Mesothelial cell of epicardium (in vitro differentiated cells): Measurements from ENCODE around the gene PLEKHA6. TPM values are rescaled to one million over a fixed set of nuclear protein-coding genes. Genes with fewer than 3 reads are reported as not detected.

ENCODE experiments used
- DNase-seq, 2 experiments: peaks; one replicate each; pipeline ENCODE4 v3.0.0; 2021; ENCODE audit warnings: low spot score in 2 of 2; ENCODE audit not compliant: unreplicated experiment in 2 of 2
- H3K27ac Mint-ChIP-seq: 2 replicates; pipeline ENCODE4 v1.8.0; 2021; ENCODE audit warnings: mixed read lengths
- H3K27me3 Mint-ChIP-seq: 2 replicates; pipeline ENCODE4 v1.8.0; 2021; ENCODE audit warnings: low read depth, mixed read lengths
- H3K36me3 Mint-ChIP-seq: 2 replicates; pipeline ENCODE4 v1.8.0; 2021; ENCODE audit warnings: mixed read lengths
- H3K4me1 Mint-ChIP-seq: 2 replicates; pipeline ENCODE4 v1.8.0; 2021; ENCODE audit warnings: mixed read lengths
- H3K4me3 Mint-ChIP-seq: 2 replicates; pipeline ENCODE4 v1.8.0; 2021; ENCODE audit warnings: mild to moderate bottlenecking, moderate library complexity, mixed read lengths
- H3K9me3 Mint-ChIP-seq: 2 replicates; pipeline ENCODE4 v1.8.0; 2021; ENCODE audit warnings: mixed read lengths
- total RNA-seq: library from RNA; stranded (reverse); gene quantifications from 3 replicates; pipeline ENCODE4 v1.2.1, GENCODE V29; 2021
- TF ChIP-seq, protein P1 (sequence below): fragments of 200-600 bp; sonication (generic); IDR thresholded peaks from one replicate; pipeline ENCODE4 v1.5.0; 2021; ENCODE audit warnings: antibody characterized with exemption; ENCODE audit not compliant: unreplicated experiment

PLEKHA6 gene
- total RNA-seq, 1 donor from 2014 or later: 29.7 TPM

DNA sequence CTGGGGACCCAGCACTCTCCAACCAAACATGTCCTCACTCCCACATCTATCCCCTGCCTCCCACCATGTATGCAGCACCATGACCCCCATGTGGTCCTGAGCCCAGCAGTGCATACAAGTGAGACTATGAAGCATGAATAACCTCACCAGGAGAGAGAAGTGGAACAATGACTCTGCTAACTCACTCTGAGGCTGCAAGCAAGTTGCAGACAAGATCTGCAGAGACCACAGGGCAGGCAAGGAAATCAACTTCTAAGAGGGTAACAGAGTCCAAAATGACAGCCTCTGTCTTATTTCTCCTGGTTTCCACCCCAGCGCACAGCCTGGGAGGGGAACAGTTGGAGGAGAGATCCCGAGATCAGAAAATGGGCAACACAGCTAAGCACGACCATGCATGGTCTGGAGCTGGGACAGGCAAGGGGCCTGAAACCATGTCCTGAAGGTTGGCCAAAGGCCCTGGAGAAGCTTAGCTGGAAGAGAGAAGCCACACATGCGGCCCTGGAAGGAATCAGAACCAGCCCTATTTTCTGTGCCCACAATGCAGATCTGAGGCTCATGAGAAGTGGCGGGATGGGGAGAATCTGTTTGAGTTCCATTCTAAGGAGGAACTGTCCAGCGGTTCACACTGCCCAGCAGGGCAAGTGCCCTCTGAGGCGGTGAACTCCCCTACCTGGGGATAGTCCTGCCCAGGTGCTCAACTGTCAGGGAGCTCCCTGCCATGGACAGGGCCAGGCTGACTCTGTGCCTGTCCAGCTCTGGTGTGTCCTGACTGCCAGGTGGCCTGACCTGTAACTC, 181.0 kb downstream of the PLEKHA6 start:
- H3K27me3 Mint-ChIP-seq: peaks cover 7% of the 10 kb centered on the region
- no peak overlapping the region for H3K27ac Mint-ChIP-seq
- no peaks in the 10 kb centered on the region for H3K36me3 Mint-ChIP-seq
- no peaks in the 10 kb centered on the region for H3K9me3 Mint-ChIP-seq
- TF ChIP-seq, protein P1, sequence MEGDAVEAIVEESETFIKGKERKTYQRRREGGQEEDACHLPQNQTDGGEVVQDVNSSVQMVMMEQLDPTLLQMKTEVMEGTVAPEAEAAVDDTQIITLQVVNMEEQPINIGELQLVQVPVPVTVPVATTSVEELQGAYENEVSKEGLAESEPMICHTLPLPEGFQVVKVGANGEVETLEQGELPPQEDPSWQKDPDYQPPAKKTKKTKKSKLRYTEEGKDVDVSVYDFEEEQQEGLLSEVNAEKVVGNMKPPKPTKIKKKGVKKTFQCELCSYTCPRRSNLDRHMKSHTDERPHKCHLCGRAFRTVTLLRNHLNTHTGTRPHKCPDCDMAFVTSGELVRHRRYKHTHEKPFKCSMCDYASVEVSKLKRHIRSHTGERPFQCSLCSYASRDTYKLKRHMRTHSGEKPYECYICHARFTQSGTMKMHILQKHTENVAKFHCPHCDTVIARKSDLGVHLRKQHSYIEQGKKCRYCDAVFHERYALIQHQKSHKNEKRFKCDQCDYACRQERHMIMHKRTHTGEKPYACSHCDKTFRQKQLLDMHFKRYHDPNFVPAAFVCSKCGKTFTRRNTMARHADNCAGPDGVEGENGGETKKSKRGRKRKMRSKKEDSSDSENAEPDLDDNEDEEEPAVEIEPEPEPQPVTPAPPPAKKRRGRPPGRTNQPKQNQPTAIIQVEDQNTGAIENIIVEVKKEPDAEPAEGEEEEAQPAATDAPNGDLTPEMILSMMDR: no peak
- no peak for DNase-seq
- H3K4me3 Mint-ChIP-seq: no peak overlapping the region
- H3K4me1 Mint-ChIP-seq: no peaks in the 10 kb centered on the region

DNA sequence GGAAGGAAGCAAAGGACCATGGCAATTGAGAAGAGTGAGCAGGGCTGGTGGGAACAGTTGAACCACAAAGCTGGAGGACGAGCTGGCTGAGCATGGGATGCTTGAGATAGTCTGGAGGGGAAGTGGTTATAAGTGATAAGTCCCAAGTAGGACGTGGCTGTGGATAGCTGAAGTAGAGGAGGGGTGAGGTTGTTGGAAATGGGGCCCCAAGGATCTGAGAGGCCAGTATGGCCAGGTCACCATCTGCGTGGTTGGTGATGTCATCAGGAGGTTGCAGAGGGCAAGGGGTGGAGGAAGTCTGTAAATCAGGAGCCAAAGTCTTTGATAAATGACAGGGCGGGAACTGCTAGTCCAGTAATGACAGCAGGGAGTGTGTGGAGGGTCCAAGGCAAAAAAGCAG, 182.6 kb downstream of the PLEKHA6 start:
- TF ChIP-seq, protein P1: no peak
- Mint-ChIP-seq H3K9me3 (no peaks in the 10 kb centered on the region), H3K4me1 (peaks cover 4% of the 10 kb centered on the region), H3K36me3 (no peaks in the 10 kb centered on the region), H3K27ac (no peak overlapping the region), H3K4me3 (no peak overlapping the region), H3K27me3 (peaks cover 7% of the 10 kb centered on the region)
- no peak for DNase-seq

DNA sequence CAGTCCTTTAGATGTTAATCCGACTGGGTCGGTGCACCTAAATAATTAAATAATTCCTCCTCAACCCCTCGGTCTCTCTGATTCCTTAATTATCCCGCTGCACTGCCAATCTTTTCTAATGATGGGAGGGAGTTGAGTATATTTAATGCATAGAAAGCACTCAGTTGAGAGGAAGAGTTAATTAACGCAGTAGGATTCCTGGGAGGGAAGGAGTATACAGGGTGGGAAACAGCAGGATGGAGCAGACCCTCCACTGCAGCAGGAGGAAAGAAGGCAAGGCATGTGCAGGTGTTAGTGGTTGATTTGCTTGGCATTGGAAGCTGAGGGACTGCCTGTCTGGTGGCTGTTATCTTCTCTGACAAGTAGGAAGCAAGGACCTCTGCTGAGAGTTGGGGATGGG, 183.7 kb downstream of the PLEKHA6 start:
- Mint-ChIP-seq H3K36me3 (no peaks in the 10 kb centered on the region), H3K4me1 (peaks cover 7% of the 10 kb centered on the region), H3K27me3 (peaks cover 7% of the 10 kb centered on the region), H3K27ac (no peak overlapping the region), H3K4me3 (no peak overlapping the region), H3K9me3 (peaks cover 3% of the 10 kb centered on the region)
- no peak for DNase-seq
- TF ChIP-seq, protein P1: no peak

DNA sequence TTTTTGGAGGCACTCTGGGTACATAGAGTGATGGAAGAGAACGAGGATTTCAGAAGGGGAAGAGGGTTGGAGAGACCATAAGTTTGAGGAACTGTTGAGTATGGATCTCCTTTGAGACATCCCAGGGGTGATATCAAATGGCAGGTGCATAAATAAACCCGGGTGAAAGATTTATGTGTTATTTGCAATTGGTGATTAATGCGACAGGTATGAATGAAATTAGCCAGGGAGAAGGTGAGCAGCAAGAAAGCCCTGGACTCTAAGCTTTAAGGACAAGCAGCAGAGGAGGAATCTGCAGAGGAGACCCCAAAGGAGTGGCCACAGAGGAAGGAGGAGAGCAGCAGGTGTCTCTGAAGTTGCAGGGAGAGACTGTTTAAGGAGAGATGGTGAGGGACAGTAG, 184.8 kb downstream of the PLEKHA6 start:
- H3K27ac Mint-ChIP-seq: no peak overlapping the region
- peaks cover 7% of the 10 kb centered on the region for H3K4me1 Mint-ChIP-seq
- peaks cover 10% of the 10 kb centered on the region for H3K9me3 Mint-ChIP-seq
- no peak overlapping the region for H3K4me3 Mint-ChIP-seq
- H3K27me3 Mint-ChIP-seq: peaks cover 7% of the 10 kb centered on the region
- no peaks in the 10 kb centered on the region for H3K36me3 Mint-ChIP-seq
- DNase-seq: no peak
- TF ChIP-seq, protein P1: no peak

DNA sequence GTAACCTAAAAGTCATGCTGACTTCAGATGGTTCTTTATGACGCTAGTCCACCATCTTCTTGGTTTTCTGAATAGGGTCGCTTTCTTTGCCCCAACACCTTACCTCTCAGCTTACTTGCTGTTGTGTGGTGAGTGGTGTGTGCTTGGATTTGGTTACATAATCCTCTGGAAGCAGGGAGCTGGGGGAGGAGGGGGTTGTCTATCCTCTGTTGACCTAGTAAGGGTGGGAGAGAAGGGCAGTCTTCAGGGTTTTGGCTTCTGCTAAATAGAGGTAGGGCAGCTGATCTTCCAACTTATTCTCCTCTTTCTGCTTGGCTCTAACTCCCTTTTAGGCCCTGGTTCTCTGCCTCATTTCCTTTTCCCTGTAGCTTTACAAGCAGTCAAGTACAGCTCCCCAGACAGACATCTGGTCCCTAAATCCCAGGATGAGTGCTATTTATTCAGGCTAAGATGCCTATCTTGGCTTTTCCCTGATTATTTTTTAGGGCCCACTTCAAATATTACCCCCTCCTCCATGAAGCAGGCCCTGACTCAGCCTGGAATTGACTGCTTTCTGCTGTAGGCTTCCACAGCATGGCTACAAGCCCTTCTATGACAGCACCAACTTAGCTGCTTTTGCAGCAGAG, 187.2 kb downstream of the PLEKHA6 start:
- no peak for DNase-seq
- no peak overlapping the region for H3K4me3 Mint-ChIP-seq
- no peaks in the 10 kb centered on the region for H3K36me3 Mint-ChIP-seq
- H3K27ac Mint-ChIP-seq: peak overlapping the region; percentile 15
- TF ChIP-seq, protein P1: no peak
- H3K9me3 Mint-ChIP-seq: peaks cover 18% of the 10 kb centered on the region
- peaks cover 1% of the 10 kb centered on the region for H3K27me3 Mint-ChIP-seq
- peaks cover 7% of the 10 kb centered on the region for H3K4me1 Mint-ChIP-seq
